ENCODE data around the gene CDK11A. TPM values are rescaled to one million over a fixed set of nuclear protein-coding genes. Genes with fewer than 3 reads are reported as not detected.

Gene CDK11A
- total RNA-seq (2022; extraction: Qiagen RNA extraction): 19.4 to 24.3 TPM (median 20.4 TPM) in 5 replicates

GRCh38 chr1:1724035-1724864 is at the start of gene CDK11A:
Gene CDK11A, minus strand, starts transcription at chr1:1724357. Its CDS starts 1,539 bp downstream, at chr1:1722818.

DNA sequence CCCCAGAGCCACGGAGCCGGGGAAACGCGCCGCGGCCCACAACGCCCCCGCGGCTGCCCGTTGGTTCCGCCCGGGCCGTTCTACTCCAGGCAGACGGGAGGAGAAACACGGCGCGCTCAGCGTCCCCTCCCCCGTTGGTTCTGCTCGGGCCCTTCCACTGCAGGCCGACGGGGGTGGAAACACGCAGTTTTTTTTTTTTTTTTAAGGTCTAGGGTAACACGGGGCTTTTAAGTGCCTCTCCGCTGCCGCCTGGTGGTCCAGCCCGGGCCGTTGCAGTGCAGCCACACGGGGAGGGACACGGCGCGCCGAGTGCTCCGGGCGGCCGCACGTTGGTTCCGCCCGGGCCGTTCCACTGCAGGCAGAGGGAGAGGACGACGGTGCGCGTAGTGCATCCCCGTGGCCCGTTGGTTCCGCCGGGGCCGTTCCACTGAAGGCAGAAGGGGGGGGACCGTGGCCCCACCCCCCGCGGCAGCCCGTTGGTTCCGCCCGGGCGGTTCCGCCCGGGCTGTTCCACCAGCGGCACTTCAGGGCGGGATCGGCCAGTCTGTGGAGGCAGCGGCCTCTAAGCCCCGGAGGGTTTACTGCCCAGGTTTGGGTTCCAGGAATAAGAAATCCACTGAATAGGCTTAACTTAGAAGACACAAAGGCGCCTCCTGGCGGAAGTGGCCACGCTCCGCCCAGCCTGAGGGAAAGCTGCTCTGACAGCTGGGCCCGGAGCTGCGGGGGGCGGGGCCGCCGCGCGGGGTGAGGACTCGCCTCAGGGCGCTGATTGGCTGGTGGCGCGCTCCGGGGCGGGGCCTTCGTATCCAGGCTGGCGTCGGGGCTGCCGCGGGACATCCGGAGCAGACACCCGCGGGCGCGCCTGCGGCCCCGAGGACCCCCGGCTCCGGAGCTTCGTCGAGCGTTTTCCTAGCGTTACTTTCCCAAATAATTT is 31.2 kb downstream of the CDK11A start, which contains the start of gene SLC35E2B:
Gene SLC35E2B (minus strand): TSS at position 82 of the 934 bp plus-strand sequence. CDS start 16,096 bp downstream, outside the sequence.

GRCh38 chr1:1658583-1659549 is 65.3 kb downstream of the CDK11A start, which contains the start of gene CDK11B:
Gene CDK11B, minus strand, starts transcription at chr1:1659004. Its CDS starts 1,519 bp downstream, at chr1:1657485.

Other genes starting within 250 kb of the CDK11A start
- gene ATAD3A, start 212.2 kb downstream of the CDK11A start, total RNA-seq (2022; extraction: Qiagen RNA extraction): 31.1 to 37.8 TPM (median 35.1 TPM) in 5 replicates
- 0.24 to 0.70 TPM (median 0.38 TPM) in 4 of 5 replicates, not detected in the other for gene TMEM240, start 183.7 kb downstream of the CDK11A start, total RNA-seq (2022; extraction: Qiagen RNA extraction)
- gene SSU72, start 149.5 kb downstream of the CDK11A start, total RNA-seq (2022; extraction: Qiagen RNA extraction): 83.9 to 108 TPM (median 103 TPM) in 5 replicates
- gene FNDC10, start 124.2 kb downstream of the CDK11A start, total RNA-seq (2022; extraction: Qiagen RNA extraction): 5.5 to 8.9 TPM (median 7.8 TPM) in 5 replicates
- 10.6 to 18.3 TPM (median 16.8 TPM) in 5 replicates for gene MIB2, start 108.9 kb downstream of the CDK11A start, total RNA-seq (2022; extraction: Qiagen RNA extraction)
- 0.33 to 0.79 TPM (median 0.50 TPM) in 5 replicates for gene MMP23B, start 92.2 kb downstream of the CDK11A start, total RNA-seq (2022; extraction: Qiagen RNA extraction)
- gene CDK11B, start 65.4 kb downstream of the CDK11A start, total RNA-seq (2022; extraction: Qiagen RNA extraction): 24.0 to 27.3 TPM (median 24.7 TPM) in 5 replicates
- 10.5 to 13.1 TPM (median 12.6 TPM) in 5 replicates for gene SLC35E2B, start 31.6 kb downstream of the CDK11A start, total RNA-seq (2022; extraction: Qiagen RNA extraction)
- gene NADK, start 54.1 kb upstream of the CDK11A start, total RNA-seq (2022; extraction: Qiagen RNA extraction): 37.0 to 41.2 TPM (median 39.2 TPM) in 5 replicates
- gene GNB1, start 166.7 kb upstream of the CDK11A start, total RNA-seq (2022; extraction: Qiagen RNA extraction): 180 to 230 TPM (median 194 TPM) in 5 replicates
- gene CALML6, start 190.9 kb upstream of the CDK11A start, total RNA-seq (2022; extraction: Qiagen RNA extraction): 0.17 to 0.33 TPM (median 0.22 TPM) in 5 replicates
- gene TMEM52, start 194.9 kb upstream of the CDK11A start, total RNA-seq (2022; extraction: Qiagen RNA extraction): 0.44 to 1.4 TPM (median 0.93 TPM) in 5 replicates

Measured in A549 treated with Hydrocortisone at 1 μM for 4 hours (cell line).